Endothelial cell (in vitro differentiated cells): Measurements from ENCODE around the gene ARSI. TPM values are rescaled to one million over a fixed set of nuclear protein-coding genes. Genes with fewer than 3 reads are reported as not detected.

Experiments
- DNase-seq: peaks from one replicate; pipeline ENCODE4 v3.0.0; 2021; ENCODE audit warnings: low spot score
- H3K27ac Mint-ChIP-seq: one replicate; pipeline ENCODE4 v1.8.0; 2021; ENCODE audit warnings: mixed read lengths, inconsistent platforms; ENCODE audit not compliant: unreplicated experiment
- H3K27me3 Mint-ChIP-seq: one replicate; pipeline ENCODE4 v1.8.0; 2021; ENCODE audit warnings: mild to moderate bottlenecking, moderate library complexity, mixed read lengths, inconsistent platforms; ENCODE audit not compliant: unreplicated experiment
- H3K36me3 Mint-ChIP-seq: one replicate; pipeline ENCODE4 v1.8.0; 2021; ENCODE audit warnings: mild to moderate bottlenecking, low read depth, mixed read lengths, inconsistent platforms; ENCODE audit not compliant: unreplicated experiment
- H3K4me1 Mint-ChIP-seq: one replicate; pipeline ENCODE4 v1.8.0; 2021; ENCODE audit warnings: mild to moderate bottlenecking, mixed read lengths, inconsistent platforms; ENCODE audit not compliant: unreplicated experiment
- H3K4me3 Mint-ChIP-seq: one replicate; pipeline ENCODE4 v1.8.0; 2021; ENCODE audit warnings: mild to moderate bottlenecking, mixed read lengths, inconsistent platforms; ENCODE audit not compliant: unreplicated experiment
- H3K9me3 Mint-ChIP-seq: one replicate; pipeline ENCODE4 v1.8.0; 2021; ENCODE audit warnings: mixed read lengths, inconsistent platforms; ENCODE audit not compliant: unreplicated experiment
- CTCF ChIP-seq: fragments of 200-600 bp; sonication (generic); IDR thresholded peaks from one replicate; pipeline ENCODE4 v1.5.0; 2021; ENCODE audit warnings: antibody characterized with exemption; ENCODE audit not compliant: unreplicated experiment
- long read RNA-seq: library from polyadenylated mRNA; unstranded; transcript quantifications from one replicate; pipeline ENCODE4 v2.0.0, GENCODE V29; 2020; ENCODE audit not compliant: unreplicated experiment
- total RNA-seq: library from RNA; stranded (reverse); fragmentation: NEBNext Ultra II Directional; extraction: Animal tissue kit (Norgen Biotek cat#: 25700); gene quantifications from one replicate; pipeline ENCODE4 v1.2.1, GENCODE V29; 2021; ENCODE audit not compliant: unreplicated experiment

Gene ARSI
- total RNA-seq: 3.8 TPM
- long read RNA-seq, partial matches to known transcripts: 0 of 4 reads
- long read RNA-seq, other reads (novel, unspliced or antisense): 0 of 4 reads

- Mint-ChIP-seq H3K27ac (no peak within 1 kb of the TSS), H3K27me3 (peaks cover 3% of the 10 kb centered on the region), H3K4me3 (peak within 1 kb of the TSS; percentile 80)
Observed at GRCh38 chr5:150302301-150303069, at the start of gene ARSI. Gene ARSI (minus strand): TSS chr5:150302905. CDS start chr5:150302373, 532 bp downstream.

GRCh38 chr5:150350524-150351344 is 48.0 kb upstream of the ARSI start:
- Mint-ChIP-seq H3K4me1 (peaks cover 21% of the 10 kb centered on the region), H3K27me3 (peaks cover 6% of the 10 kb centered on the region), H3K27ac (no peak overlapping the region), H3K36me3 (no peaks in the 10 kb centered on the region), H3K9me3 (no peaks in the 10 kb centered on the region), H3K4me3 (no peak overlapping the region)
- DNase-seq: peak; percentile 69
- TF ChIP-seq CTCF: peak; percentile 46

More at GRCh38 chr5:150302301-150303069, at the start of gene ARSI:
- DNase-seq: peak; percentile 60
- Mint-ChIP-seq H3K4me1 (peaks cover 20% of the 10 kb centered on the region), H3K9me3 (no peaks in the 10 kb centered on the region), H3K36me3 (no peaks in the 10 kb centered on the region)
- TF ChIP-seq CTCF: peak; percentile 27

- H3K4me1 Mint-ChIP-seq: peaks cover 13% of the 10 kb centered on the region
- no peaks in the 10 kb centered on the region for H3K9me3 Mint-ChIP-seq
- no peak overlapping the region for H3K4me3 Mint-ChIP-seq
- no peaks in the 10 kb centered on the region for H3K36me3 Mint-ChIP-seq
- DNase-seq: no peak
- TF ChIP-seq CTCF: no peak
- H3K27me3 Mint-ChIP-seq: peaks cover 4% of the 10 kb centered on the region
- no peak overlapping the region for H3K27ac Mint-ChIP-seq
Observed at GRCh38 chr5:150349681-150350275, 47.1 kb upstream of the ARSI start.

- TF ChIP-seq CTCF: no peak
- peaks cover 14% of the 10 kb centered on the region for H3K4me1 Mint-ChIP-seq
- H3K27ac Mint-ChIP-seq: no peak overlapping the region
- no peak for DNase-seq
- H3K27me3 Mint-ChIP-seq: peaks cover 4% of the 10 kb centered on the region
- no peaks in the 10 kb centered on the region for H3K9me3 Mint-ChIP-seq
- no peaks in the 10 kb centered on the region for H3K36me3 Mint-ChIP-seq
- no peak overlapping the region for H3K4me3 Mint-ChIP-seq
Observed at GRCh38 chr5:150347451-150347850, 44.7 kb upstream of the ARSI start.
